Testis (tissue), 3 donors: ENCODE measurements around the gene ANKRD33B. TPM values are rescaled to one million over a fixed set of nuclear protein-coding genes. Genes with fewer than 3 reads are reported as not detected.

Source experiments
- DNase-seq: peaks from one replicate; pipeline ENCODE4 v3.0.0-alpha.2; 2019
- H3K27ac ChIP-seq, 2 donors: fragments of 200-600 bp; sonication (generic); one replicate each; pipeline ENCODE4 v1.5.1; 2019
- H3K27me3 ChIP-seq: fragments of 200-600 bp; sonication (generic); one replicate; pipeline ENCODE4 v1.5.1; 2019
- H3K36me3 ChIP-seq: fragments of 200-600 bp; sonication (generic); one replicate; pipeline ENCODE4 v1.5.1; 2017; ENCODE audit warnings: low read depth; ENCODE audit errors: missing control alignments
- H3K4me1 ChIP-seq: fragments of 200-600 bp; sonication (generic); one replicate; pipeline ENCODE4 v1.5.1; 2019
- H3K4me3 ChIP-seq, 2 donors: fragments of 200-600 bp; sonication (generic); one replicate each; pipeline ENCODE4 v1.5.1; 2017 to 2019
- H3K9me3 ChIP-seq: fragments of 200-600 bp; sonication (generic); one replicate; pipeline ENCODE4 v1.5.1; 2017
- CTCF ChIP-seq, 3 experiments: fragments of 450-650 bp in 2 of 3; fragments of 200-600 bp in 1 of 3; sonication (generic) in 1 of 3; IDR thresholded peaks; one replicate each; pipeline ENCODE4 v1.5.1; 2016 to 2019; ENCODE audit warnings: antibody characterized with exemption in 3 of 3, mild to moderate bottlenecking in 2 of 3, moderate library complexity in 1 of 3
- POLR2A ChIP-seq: fragments of 450-650 bp; IDR thresholded peaks from one replicate; pipeline ENCODE4 v1.6.1; 2017; ENCODE audit warnings: antibody characterized with exemption, mild to moderate bottlenecking, moderate library complexity
- WGBS, 2 donors: methylation state at CpG; one replicate each; pipeline ENCODE4 v1.1.5; 2018; 5-methylcytosine and 5-hydroxymethylcytosine counted together
- intact Hi-C: fragments of 100-400 bp; cut with DNase I; formaldehyde crosslinking; loops from one replicate; pipeline ENCODE4 v1.15.1; 2023; ENCODE audit warnings: low total_unique reads
- polyA plus RNA-seq: library from polyadenylated mRNA; stranded (reverse); fragments of 350-450 nt; fragmentation: Illumina TruSeq; extraction: RNeasy Lipid Tissue Mini Kit (QIAGEN cat#74804); gene quantifications from one replicate; pipeline ENCODE4 v1.2.3, GENCODE V29; 2014; ENCODE audit warnings: low read depth, low replicate concordance; ENCODE audit not compliant: insufficient read depth
- total RNA-seq, 2 donors: library from RNA; depleted of rRNA; stranded (reverse); fragments of >200 nt; gene quantifications; one replicate each; pipeline ENCODE4 v1.2.3, GENCODE V29; 2016

Gene ANKRD33B
- total and polyA plus RNA-seq, 3 donors from 2014 or later = 3.7 to 5.8 (median 5.6) TPM

GRCh38 chr5:10559871-10560270 lies 4.0 kb upstream of the ANKRD33B start:
- 75 to 85% methylated on average over 7 of the region's 7 CpGs for WGBS, 2 donors
- Histone ChIP-seq H3K4me1 (peaks cover 10% of the 10 kb centered on the region), H3K36me3 (no peaks in the 10 kb centered on the region), H3K27me3 (no peaks in the 10 kb centered on the region), H3K4me3 (no peak overlapping the region), H3K9me3 (no peaks in the 10 kb centered on the region), H3K27ac (no peak overlapping the region)
- no peak for DNase-seq
- intact Hi-C loops = no loop called here
- TF ChIP-seq CTCF (IDR thresholded peaks at IDR 0.05) (no peak), POLR2A (no peak)

GRCh38 chr5:10562201-10563109 lies 1.4 kb upstream of the ANKRD33B start:
- 29 to 56% methylated on average over 9 to 45 of the region's 45 CpGs for WGBS, 2 donors
- H3K4me1 ChIP-seq = peaks cover 13% of the 10 kb centered on the region

GRCh38 chr5:10563110-10563944 lies 543 bp upstream of the ANKRD33B start:
- intact Hi-C loops = no loop called here
- peaks cover 13% of the 10 kb centered on the region for H3K4me1 ChIP-seq
- no peaks in the 10 kb centered on the region for H3K36me3 ChIP-seq
- H3K27ac ChIP-seq = peak overlapping the region in 1 of 2 donors; percentile 48
- 1 to 2% methylated on average over 17 to 53 of the region's 76 CpGs for WGBS, 2 donors
- no peak for DNase-seq
- peak overlapping the region; percentile 53 to 60 for H3K4me3 ChIP-seq
- no peaks in the 10 kb centered on the region for H3K27me3 ChIP-seq
- H3K9me3 ChIP-seq = no peaks in the 10 kb centered on the region
- TF ChIP-seq POLR2A = no peak
- no peak for TF ChIP-seq CTCF (IDR thresholded peaks at IDR 0.05)

More at GRCh38 chr5:10562201-10563109, 1.4 kb upstream of the ANKRD33B start:
- no peaks in the 10 kb centered on the region for H3K27me3 ChIP-seq
- H3K36me3 ChIP-seq = no peaks in the 10 kb centered on the region
- peak overlapping the region; percentile 53 to 60 for H3K4me3 ChIP-seq
- intact Hi-C loops = no loop called here
- TF ChIP-seq CTCF (IDR thresholded peaks at IDR 0.05) (no peak), POLR2A (no peak)
- no peak overlapping the region for H3K27ac ChIP-seq
- DNase-seq = no peak
- H3K9me3 ChIP-seq = no peaks in the 10 kb centered on the region

- intact Hi-C loops = no loop called here
- peak overlapping the region; percentile 51 to 53 for H3K4me3 ChIP-seq
- H3K27me3 ChIP-seq = no peaks in the 10 kb centered on the region
- H3K4me1 ChIP-seq = peaks cover 13% of the 10 kb centered on the region
- H3K9me3 ChIP-seq = no peaks in the 10 kb centered on the region
- H3K36me3 ChIP-seq = no peaks in the 10 kb centered on the region
- DNase-seq = no peak
- WGBS, 2 donors = 2 to 3% methylated on average over 38 to 46 of the region's 61 CpGs
- H3K27ac ChIP-seq = no peak overlapping the region
- TF ChIP-seq CTCF (IDR thresholded peaks at IDR 0.05) (no peak), POLR2A (no peak)
Measured at GRCh38 chr5:10564838-10565784, 1.2 kb downstream of the ANKRD33B start.
